ENCODE measurements around the gene TM9SF1.

- no peak for TF ChIP-seq CTCF (IDR thresholded peaks at IDR 0.05; ENCODE audit: low read depth, low read length)
- TF ChIP-seq EZH2phosphoT487 (IDR thresholded peaks at IDR 0.05; ENCODE audit: low read depth): no peak
Measured at GRCh38 chr14:24212924-24213865, 18.0 kb upstream of the TM9SF1 start, which contains the start of gene CHMP4A.
